Spinal cord (tissue), 10 donors: Measurements from ENCODE around the gene CLEC12A. TPM values are rescaled to one million over a fixed set of nuclear protein-coding genes. Genes with fewer than 3 reads are reported as not detected.

ENCODE experiments used
- DNase-seq, 6 donors: peaks; one replicate each; pipeline versions ENCODE4 v3.0.0 to v3.0.0-alpha.2; 2013 to 2015; ENCODE audit warnings: low spot score in 6 of 6, low read depth in 4 of 6
- H3K27ac ChIP-seq: one replicate; pipeline ENCODE4 v1.5.1; 2013; ENCODE audit warnings: low read depth, low read length, control low read depth
- H3K27me3 ChIP-seq: one replicate; pipeline ENCODE4 v1.6.1; 2013; ENCODE audit warnings: low read length; ENCODE audit not compliant: control insufficient read depth, insufficient read depth
- H3K36me3 ChIP-seq: one replicate; pipeline ENCODE4 v1.6.1; 2013; ENCODE audit warnings: low read length; ENCODE audit not compliant: control insufficient read depth, insufficient read depth
- H3K4me1 ChIP-seq: one replicate; pipeline ENCODE4 v1.6.1; 2013; ENCODE audit warnings: low read length; ENCODE audit not compliant: control insufficient read depth, insufficient read depth
- H3K4me3 ChIP-seq: one replicate; pipeline ENCODE4 v1.5.1; 2013; ENCODE audit warnings: low read depth, low read length, control low read depth
- H3K9me3 ChIP-seq: one replicate; pipeline ENCODE4 v1.6.1; 2013; ENCODE audit warnings: low read length; ENCODE audit not compliant: control insufficient read depth, insufficient read depth
- WGBS: methylation state at CpG from one replicate; pipeline ENCODE4 v1.1.5; 2013; ENCODE audit warnings: missing lambda C conversion rate; ENCODE audit not compliant: insufficient coverage; 5-methylcytosine and 5-hydroxymethylcytosine counted together
- polyA plus RNA-seq, 2 donors: library from polyadenylated mRNA; unstranded; fragments of 120-200 nt; gene quantifications; one replicate each; pipeline ENCODE4 v1.2.1, GENCODE V29; 2013; ENCODE audit not compliant: insufficient read length in 2 of 2
- total RNA-seq, 2 donors: library from RNA; depleted of rRNA in 1 of 2; stranded (reverse); fragments of 120-200 nt in 1 of 2; fragments of >200 nt in 1 of 2; gene quantifications; one replicate each; pipeline versions ENCODE4 v1.2.3 to v1.2.4, GENCODE V29; 2013 to 2014
- donor health status: healthy.

CLEC12A gene
- total and polyA plus RNA-seq, 4 donors = 0.33 to 10.8 (median 1.2) TPM

DNA sequence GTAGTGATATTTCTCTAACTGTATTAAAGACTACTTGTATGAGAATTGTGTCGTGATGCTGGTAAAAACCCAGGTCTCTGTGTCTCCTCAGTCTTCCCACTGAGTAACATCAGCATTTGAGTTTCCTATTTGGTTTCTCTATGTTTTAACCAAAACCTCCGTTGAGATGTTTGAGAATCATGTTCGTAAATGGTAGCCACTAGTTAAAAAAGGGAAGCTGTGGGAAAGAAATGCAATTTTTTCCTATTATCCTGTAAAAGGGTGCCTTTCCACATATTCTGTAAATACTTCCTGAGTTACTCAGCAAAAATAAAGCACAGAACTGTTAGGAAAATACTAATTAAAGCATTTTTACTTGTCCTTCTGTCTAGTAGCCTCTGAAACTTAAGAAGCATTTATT is 20.7 kb downstream of the CLEC12A start:
- no peaks in the 10 kb centered on the region for H3K36me3 ChIP-seq
- H3K4me1 ChIP-seq = no peaks in the 10 kb centered on the region
- H3K9me3 ChIP-seq = no peaks in the 10 kb centered on the region
- no CpG with 5 or more reads among the region's 3 CpGs for WGBS
- DNase-seq = no peak
- H3K4me3 ChIP-seq = no peak overlapping the region
- no peaks in the 10 kb centered on the region for H3K27me3 ChIP-seq
- H3K27ac ChIP-seq = no peak overlapping the region

GRCh38 chr12:9992296-9992695 is 21.1 kb downstream of the CLEC12A start:
- Histone ChIP-seq H3K27ac (no peak overlapping the region), H3K4me1 (no peaks in the 10 kb centered on the region), H3K36me3 (no peaks in the 10 kb centered on the region), H3K4me3 (no peak overlapping the region), H3K9me3 (no peaks in the 10 kb centered on the region), H3K27me3 (no peaks in the 10 kb centered on the region)
- no CpG with 5 or more reads among the region's 4 CpGs for WGBS
- peak in 1 of 6 donors; percentile 4 for DNase-seq

DNA sequence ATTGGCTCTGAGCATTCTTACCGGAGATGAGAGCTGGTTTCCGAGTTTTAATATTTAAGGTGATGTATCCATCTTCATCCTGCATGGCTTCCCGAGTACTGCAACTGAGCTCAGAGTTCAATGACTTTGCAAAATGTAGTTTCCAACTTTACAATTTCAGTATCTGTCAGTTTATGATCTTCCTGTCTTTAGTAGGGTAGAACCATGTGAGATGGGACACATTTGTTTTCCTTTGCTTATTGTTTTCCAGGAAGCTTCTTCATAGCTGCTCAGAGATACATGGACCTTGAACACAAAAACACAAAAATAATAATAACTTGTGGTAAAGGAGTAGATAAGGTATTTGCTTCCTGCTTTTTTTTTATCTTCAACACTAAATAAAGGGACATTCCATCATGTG is 27.8 kb downstream of the CLEC12A start, which contains the start of gene CLEC1B:
Gene CLEC1B (minus strand): TSS at position 106 of the 400 bp plus-strand sequence. CDS start 21 bp downstream, at position 85.
- Histone ChIP-seq H3K4me1 (no peaks in the 10 kb centered on the region), H3K27ac (no peak within 1 kb of the TSS), H3K36me3 (no peaks in the 10 kb centered on the region), H3K27me3 (no peaks in the 10 kb centered on the region), H3K9me3 (no peaks in the 10 kb centered on the region), H3K4me3 (no peak within 1 kb of the TSS)
- WGBS = no CpG with 5 or more reads among the region's 3 CpGs
- DNase-seq = no peak

- 92% methylated on average over 2 of the region's 4 CpGs for WGBS
- Histone ChIP-seq H3K36me3 (no peaks in the 10 kb centered on the region), H3K27ac (no peak overlapping the region), H3K4me1 (no peaks in the 10 kb centered on the region), H3K27me3 (no peaks in the 10 kb centered on the region), H3K9me3 (no peaks in the 10 kb centered on the region), H3K4me3 (no peak overlapping the region)
- DNase-seq = no peak
Measured at GRCh38 chr12:10001171-10001776, 30.1 kb downstream of the CLEC12A start.

DNA sequence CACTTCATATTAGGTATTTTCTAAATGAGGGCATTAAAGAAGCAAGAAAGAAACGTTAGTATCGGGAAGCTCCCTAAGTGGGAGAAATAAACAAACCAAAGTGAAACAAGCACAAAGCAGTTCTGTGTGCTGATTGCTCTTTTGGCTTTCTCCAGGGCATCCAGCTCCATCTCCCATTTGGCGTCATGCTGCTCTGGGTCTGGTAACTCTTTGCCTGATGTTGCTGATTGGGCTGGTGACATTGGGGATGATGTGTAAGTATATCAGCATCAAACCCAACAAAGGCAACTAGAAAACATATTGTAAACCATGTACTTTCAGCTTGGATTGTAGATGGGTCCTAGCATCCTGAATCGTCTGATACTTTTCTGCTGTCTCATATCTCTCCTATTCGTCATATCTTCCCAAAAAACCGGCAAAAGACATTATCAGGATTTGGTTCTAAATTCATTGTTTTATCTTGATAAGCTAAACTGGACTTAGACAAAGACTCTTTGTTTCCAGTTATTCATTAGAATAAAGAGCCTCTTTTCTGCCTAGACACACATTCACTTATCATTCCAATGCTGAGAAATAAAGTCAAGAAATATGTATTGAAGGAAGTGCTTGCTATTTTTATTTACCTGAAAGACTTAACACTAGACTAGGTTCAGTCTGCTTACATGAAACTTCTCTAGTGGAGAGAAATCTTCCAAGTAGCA is 41.6 kb downstream of the CLEC12A start:
- Histone ChIP-seq H3K36me3 (no peaks in the 10 kb centered on the region), H3K4me3 (no peak overlapping the region), H3K9me3 (no peaks in the 10 kb centered on the region), H3K27ac (no peak overlapping the region), H3K27me3 (no peaks in the 10 kb centered on the region), H3K4me1 (no peaks in the 10 kb centered on the region)
- DNase-seq = no peak
- no CpG with 5 or more reads among the region's 6 CpGs for WGBS

DNA sequence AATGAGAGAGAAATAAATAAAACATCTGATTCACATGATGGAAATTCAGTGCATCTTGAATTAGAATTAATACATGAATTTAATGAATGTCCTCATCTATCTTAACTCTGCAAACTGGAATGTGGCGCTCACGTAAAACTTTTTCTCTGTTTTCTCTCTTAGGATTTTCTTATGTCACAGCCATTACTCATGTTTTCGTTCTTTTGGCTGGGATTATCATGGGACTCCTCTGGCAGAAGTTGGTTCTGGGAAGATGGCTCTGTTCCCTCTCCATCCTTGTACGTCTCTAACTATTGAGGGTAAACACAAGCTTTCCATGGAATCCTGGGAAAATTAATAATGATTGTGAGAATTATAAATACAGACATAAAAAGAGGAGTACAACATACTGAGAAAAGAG is 44.2 kb downstream of the CLEC12A start:
- no peak for DNase-seq
- WGBS = no CpG with 5 or more reads among the region's 4 CpGs

GRCh38 chr12:10016881-10017280 is 45.7 kb downstream of the CLEC12A start:
- Histone ChIP-seq H3K4me3 (no peak overlapping the region), H3K27ac (no peak overlapping the region), H3K4me1 (no peaks in the 10 kb centered on the region), H3K9me3 (no peaks in the 10 kb centered on the region), H3K27me3 (no peaks in the 10 kb centered on the region), H3K36me3 (no peaks in the 10 kb centered on the region)
- no CpG with 5 or more reads among the region's 1 CpG for WGBS
- DNase-seq = no peak

More for the DNA sequence above, 44.2 kb downstream of the CLEC12A start:
- Histone ChIP-seq H3K4me1 (no peaks in the 10 kb centered on the region), H3K4me3 (no peak overlapping the region), H3K27me3 (no peaks in the 10 kb centered on the region), H3K27ac (no peak overlapping the region), H3K36me3 (no peaks in the 10 kb centered on the region), H3K9me3 (no peaks in the 10 kb centered on the region)

DNA sequence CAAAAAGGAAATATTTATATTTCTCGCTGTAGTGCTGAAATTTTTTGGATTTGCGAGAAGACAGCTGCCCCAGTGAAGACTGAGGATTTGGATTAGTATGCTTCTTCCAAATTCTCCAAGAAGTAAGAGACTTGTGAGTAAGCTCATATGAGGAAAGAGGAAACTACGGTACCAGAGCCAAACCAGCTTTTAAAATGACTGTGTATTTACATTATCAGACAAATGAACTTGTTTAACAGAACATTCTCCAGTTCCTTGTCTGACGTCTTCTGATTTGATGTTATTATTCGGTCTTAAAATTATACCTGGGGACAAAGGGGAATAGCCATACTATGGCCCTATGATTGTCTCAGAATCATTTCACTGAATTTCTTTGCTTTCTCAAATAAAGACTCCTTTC is 47.2 kb downstream of the CLEC12A start:
- Histone ChIP-seq H3K27me3 (no peaks in the 10 kb centered on the region), H3K9me3 (no peaks in the 10 kb centered on the region), H3K4me3 (no peak overlapping the region), H3K36me3 (no peaks in the 10 kb centered on the region), H3K27ac (no peak overlapping the region), H3K4me1 (no peaks in the 10 kb centered on the region)
- 100% methylated on average over 1 of the region's 5 CpGs for WGBS
- DNase-seq = no peak

GRCh38 chr12:10021342-10021741 is 50.1 kb downstream of the CLEC12A start:
- H3K36me3 ChIP-seq = no peaks in the 10 kb centered on the region
- H3K4me1 ChIP-seq = no peaks in the 10 kb centered on the region
- H3K27ac ChIP-seq = no peak overlapping the region
- WGBS = 100% methylated on average over 1 of the region's 3 CpGs
- no peaks in the 10 kb centered on the region for H3K27me3 ChIP-seq
- H3K9me3 ChIP-seq = no peaks in the 10 kb centered on the region
- no peak for DNase-seq
- no peak overlapping the region for H3K4me3 ChIP-seq

GRCh38 chr12:10025236-10025635 is 54.0 kb downstream of the CLEC12A start:
- Histone ChIP-seq H3K36me3 (no peaks in the 10 kb centered on the region), H3K4me3 (no peak overlapping the region), H3K9me3 (no peaks in the 10 kb centered on the region), H3K27ac (no peak overlapping the region), H3K27me3 (no peaks in the 10 kb centered on the region), H3K4me1 (no peaks in the 10 kb centered on the region)
- no CpG with 5 or more reads among the region's 3 CpGs for WGBS
- no peak for DNase-seq
